NB4 (cell line): ENCODE results near the gene IGF1R.

Source experiments
- DNase-seq: peaks from one replicate; pipeline ENCODE4 v3.0.0; 2010; ENCODE audit warnings: low read depth
- H3K4me3 ChIP-seq: one replicate; pipeline ENCODE4 v1.5.1; 2011; ENCODE audit warnings: mild to moderate bottlenecking, low read depth, low read length, moderate library complexity
- CTCF ChIP-seq: IDR thresholded peaks from one replicate; pipeline ENCODE4 v1.5.1; 2012; ENCODE audit warnings: low read depth, low read length
- MYC ChIP-seq: IDR thresholded peaks from 2 replicates; pipeline ENCODE4 v1.6.1; 2011; ENCODE audit warnings: low read depth, low read length
- POLR2A ChIP-seq: IDR thresholded peaks from 2 replicates; pipeline ENCODE4 v1.6.1; 2011; ENCODE audit warnings: mild to moderate bottlenecking; ENCODE audit not compliant: insufficient read length; ENCODE audit errors: extremely low read depth
- TF ChIP-seq, protein P1 (sequence below): IDR thresholded peaks from 2 replicates; pipeline ENCODE4 v1.6.1; 2011; ENCODE audit warnings: low read depth, low read length

IGF1R gene

DNA sequence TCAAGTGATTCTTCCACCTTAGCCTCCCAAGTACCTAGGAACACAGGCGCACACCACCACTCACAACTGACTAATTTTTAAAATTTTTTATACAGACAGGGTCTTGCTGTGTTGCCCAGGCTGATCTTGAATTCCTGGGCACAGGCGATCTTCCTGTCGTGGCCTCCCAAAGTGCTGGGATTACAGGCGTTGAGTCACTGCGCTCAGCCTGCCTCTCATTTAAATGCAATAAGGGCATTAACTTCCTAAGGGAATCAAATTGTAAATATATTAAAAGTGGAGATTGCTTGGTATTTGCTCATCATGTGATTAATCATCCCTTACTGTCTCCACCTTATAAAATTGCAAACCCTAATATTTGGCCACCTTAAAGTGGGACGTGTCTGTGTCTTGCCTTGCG lies 294.1 kb downstream of the IGF1R start:
- no peak overlapping the region for H3K4me3 ChIP-seq
- no peak for DNase-seq
- TF ChIP-seq MYC = no peak
- no peak for TF ChIP-seq POLR2A
- no peak for TF ChIP-seq CTCF
- TF ChIP-seq, protein P1, sequence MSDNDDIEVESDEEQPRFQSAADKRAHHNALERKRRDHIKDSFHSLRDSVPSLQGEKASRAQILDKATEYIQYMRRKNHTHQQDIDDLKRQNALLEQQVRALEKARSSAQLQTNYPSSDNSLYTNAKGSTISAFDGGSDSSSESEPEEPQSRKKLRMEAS = no peak

DNA sequence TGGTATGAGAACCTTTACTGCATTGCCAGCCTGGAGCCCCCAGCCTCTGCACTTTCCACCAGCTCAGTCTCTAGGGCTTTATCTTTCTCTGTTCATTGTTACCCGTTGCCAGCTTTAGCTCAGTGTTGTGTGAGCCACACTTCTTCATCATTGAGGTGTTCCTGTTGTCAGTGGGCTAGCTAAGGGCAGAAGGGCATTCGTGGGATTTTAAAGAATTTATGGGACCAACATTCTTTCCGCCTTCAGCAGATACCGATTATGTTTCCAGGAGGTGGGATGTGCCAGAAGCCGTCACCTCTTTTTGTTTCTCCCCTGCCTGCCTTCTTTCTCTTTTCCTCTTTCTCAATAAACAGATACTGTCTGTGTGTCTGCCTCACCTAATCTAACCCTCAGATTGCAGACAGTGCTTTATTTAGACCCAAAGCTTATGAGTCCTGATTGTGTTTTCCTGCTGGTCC lies 294.7 kb downstream of the IGF1R start:
- H3K4me3 ChIP-seq = no peak overlapping the region
- no peak for TF ChIP-seq MYC
- TF ChIP-seq CTCF = no peak
- no peak for TF ChIP-seq POLR2A
- TF ChIP-seq, protein P1 = no peak
- DNase-seq = no peak

- DNase-seq = no peak
- TF ChIP-seq POLR2A (no peak), CTCF (no peak), MYC (no peak)
- TF ChIP-seq, protein P1 = no peak
- H3K4me3 ChIP-seq = no peak overlapping the region
Observed at GRCh38 chr15:98943601-98944151, 295.3 kb downstream of the IGF1R start.

GRCh38 chr15:98946301-98947255 lies 298.2 kb downstream of the IGF1R start:
- TF ChIP-seq, protein P1 = no peak
- TF ChIP-seq MYC = no peak
- TF ChIP-seq POLR2A = no peak
- DNase-seq = no peak
- H3K4me3 ChIP-seq = no peak overlapping the region

DNA sequence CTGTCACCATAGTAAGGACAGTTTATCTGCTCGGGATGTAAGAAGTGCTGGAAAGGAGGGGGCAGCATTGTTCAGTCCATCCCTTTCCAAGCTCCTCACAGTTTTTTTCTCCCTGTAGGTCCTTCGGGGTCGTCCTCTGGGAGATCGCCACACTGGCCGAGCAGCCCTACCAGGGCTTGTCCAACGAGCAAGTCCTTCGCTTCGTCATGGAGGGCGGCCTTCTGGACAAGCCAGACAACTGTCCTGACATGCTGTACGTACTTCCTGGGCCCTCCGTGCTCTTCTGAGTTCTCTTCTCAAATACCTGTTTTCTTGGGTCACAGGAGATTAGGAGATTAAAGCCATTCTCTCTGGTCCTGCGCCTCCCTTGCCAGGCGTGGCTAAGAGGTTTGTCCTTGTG lies 300.1 kb downstream of the IGF1R start:
- no peak for DNase-seq
- TF ChIP-seq, protein P1 = no peak
- H3K4me3 ChIP-seq = no peak overlapping the region

- DNase-seq = no peak
- no peak overlapping the region for H3K4me3 ChIP-seq
- TF ChIP-seq, protein P1 = no peak
- TF ChIP-seq MYC (no peak), POLR2A (no peak), CTCF (no peak)
Observed at GRCh38 chr15:98948941-98949340, 300.6 kb downstream of the IGF1R start.
